ENCODE results near the gene PDLIM1. TPM values are rescaled to one million over a fixed set of nuclear protein-coding genes. Genes with fewer than 3 reads are reported as not detected.

The PDLIM1 gene
- total and polyA plus RNA-seq, 2 of the 8 experiments (the other 6 are each of a cell fraction or from before 2014, with no cell fraction given), result 169 to 245 TPM

GRCh38 chr10:95285556-95285955 is 5.2 kb downstream of the PDLIM1 start (continued):
- no peak for TF ChIP-seq HDAC2 (IDR thresholded peaks at IDR 0.05; ENCODE audit: borderline replicate concordance in 1 of 2, low read depth in 2 of 2, low read length in 2 of 2)
- no peak for TF ChIP-seq SAP30 (IDR thresholded peaks at IDR 0.05; ENCODE audit: insufficient read depth, insufficient replicate concordance, low read length)
- no peak for TF ChIP-seq USF2 (IDR thresholded peaks at IDR 0.05; ENCODE audit: low read length)

Measured in H1 (cell line).